Suppressor macrophage treated with lipopolysaccharide for 1 hour (primary cell): ENCODE results near the gene POLR1H.
"Not testable (repeated sequence)": the region's sequence is repeated elsewhere in the genome, so short reads cannot be mapped to it uniquely, and the experiment has no call there.

Source experiments
- DNase-seq, 3 donors: peaks; one replicate each; pipeline ENCODE4 v3.0.0-alpha.2; 2020 to 2022

The POLR1H gene, protein sequence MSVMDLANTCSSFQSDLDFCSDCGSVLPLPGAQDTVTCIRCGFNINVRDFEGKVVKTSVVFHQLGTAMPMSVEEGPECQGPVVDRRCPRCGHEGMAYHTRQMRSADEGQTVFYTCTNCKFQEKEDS

DNA sequence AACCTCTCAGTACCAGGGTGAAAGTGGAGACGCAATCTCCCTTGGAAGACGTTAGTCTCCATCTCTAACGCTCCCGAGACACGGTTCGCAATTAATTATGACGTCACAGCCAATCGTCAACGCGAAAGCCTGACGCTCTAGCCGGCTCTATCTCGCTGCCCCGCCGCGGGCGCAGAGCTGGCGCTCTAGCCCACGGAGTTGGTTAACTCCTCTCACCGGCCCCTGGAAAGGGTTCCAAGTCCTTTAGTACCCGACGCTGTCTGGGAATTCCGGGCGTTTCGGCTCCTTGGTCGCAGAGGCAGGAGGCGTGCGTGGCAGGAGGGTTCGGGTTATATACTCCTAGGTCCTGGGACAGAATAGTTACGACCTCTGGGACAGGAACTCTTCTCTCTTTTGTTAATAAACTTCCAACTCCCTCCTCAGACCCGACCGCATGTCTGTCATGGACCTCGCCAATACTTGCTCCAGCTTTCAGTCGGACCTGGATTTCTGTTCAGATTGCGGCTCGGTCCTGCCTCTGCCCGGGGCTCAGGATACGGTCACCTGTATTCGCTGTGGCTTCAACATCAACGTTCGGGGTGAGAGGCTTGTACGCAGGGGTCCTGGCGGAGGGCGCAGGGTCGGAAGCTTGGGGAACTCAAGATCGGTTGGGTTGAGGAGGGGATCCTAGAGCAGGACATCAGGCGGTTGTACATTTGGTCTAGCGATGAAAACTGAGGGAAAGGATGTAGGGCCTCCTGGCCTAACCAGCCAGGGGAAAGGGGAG is at the start of gene POLR1H:
TSS of gene POLR1H (plus strand) at position 174 of the 766 bp plus-strand sequence. CDS start at position 434, 260 bp downstream.
- peak; percentile 97 to 99 (median 98) for DNase-seq

DNA sequence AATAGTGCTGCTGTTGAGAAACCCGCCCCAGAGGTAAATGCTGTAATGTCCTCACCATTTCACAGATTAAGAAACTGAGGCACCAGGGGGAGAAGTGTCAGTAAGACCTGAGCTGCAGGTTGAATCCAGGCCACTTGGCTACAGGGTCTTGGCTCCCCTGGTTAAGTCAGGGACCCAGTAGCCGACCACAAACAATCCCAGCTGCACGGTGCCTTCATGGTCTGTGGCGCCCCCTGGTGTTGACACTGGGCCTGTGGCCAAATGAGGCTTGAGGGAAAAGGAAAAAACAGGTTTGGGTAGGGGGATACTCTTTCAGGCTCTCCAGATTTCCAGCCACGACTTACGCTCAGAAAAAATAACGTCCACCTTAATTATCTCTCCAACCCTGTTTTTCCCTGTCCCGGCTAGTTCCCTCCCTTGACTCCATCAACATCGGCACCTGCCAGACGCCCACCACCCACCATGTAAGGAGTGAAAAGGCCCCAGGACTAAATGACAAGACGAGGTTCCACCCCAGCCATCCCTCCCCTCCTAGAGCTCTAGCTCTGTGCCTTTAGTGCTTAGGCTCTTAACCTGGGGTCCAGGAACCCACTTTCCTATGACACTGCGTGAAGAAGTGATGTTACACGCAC is 47.7 kb upstream of the POLR1H start:
- DNase-seq, result peak in 2 of 3 donors; percentile 17 to 23

DNA sequence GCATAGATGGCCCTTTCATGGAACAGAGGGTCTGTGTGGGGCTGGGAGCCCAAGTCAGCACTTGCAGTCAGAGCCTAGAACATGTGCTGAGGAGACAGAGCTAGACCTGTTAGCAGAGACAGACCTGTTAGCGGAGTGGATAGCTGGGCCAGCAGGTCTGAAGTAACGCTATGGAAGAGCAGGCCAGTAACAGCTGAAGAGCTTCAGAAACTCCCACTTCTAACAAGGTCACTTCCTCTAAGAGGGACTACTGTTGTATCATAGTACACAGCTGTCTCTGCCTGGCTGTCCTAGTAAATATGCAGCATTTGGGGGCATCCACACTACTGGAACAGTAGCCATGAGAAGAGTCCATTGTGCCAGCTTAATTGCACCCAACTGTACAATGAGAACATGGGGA is 41.2 kb upstream of the POLR1H start:
- DNase-seq, result no peak

DNA sequence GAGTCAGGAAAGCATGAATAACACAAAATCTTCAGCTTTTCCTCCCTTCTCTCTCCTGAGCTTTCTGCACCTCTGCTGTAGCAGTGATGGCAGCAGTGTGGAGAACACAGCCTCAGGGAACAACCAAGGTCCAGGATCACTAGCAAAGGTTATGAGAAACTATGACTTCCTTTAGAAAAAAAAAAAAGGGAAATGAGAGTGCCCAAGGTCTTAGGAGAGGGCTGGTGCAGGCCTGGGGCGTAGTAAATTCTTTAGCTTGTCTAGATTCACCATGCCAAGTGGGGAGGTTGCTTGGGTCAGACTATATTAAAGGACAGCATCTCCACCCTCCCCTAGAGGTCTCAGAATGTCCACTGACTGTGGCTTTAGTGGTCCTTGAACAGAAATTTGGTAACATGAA is 40.4 kb upstream of the POLR1H start:
- peak in 2 of 3 donors; percentile 12 to 28 for DNase-seq

DNA sequence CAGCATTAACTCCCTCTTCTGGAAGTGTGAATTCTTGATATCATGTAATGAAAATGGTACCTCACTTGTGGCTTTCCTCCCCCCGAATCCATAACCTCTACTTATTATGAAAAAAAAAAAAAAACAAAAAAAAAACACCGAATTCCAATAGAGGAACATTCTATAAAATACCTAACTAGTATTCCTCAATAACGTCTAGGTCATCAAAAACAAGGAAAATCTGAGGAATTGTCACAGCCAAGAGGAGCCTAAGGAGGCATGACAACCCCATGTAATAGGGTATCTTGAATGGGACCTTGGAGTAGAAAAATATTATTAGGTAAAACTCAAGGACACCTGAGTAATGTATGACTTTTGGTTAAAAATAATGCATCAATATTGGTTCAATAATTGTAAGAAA is 38.9 kb upstream of the POLR1H start:
- DNase-seq, result no peak

DNA sequence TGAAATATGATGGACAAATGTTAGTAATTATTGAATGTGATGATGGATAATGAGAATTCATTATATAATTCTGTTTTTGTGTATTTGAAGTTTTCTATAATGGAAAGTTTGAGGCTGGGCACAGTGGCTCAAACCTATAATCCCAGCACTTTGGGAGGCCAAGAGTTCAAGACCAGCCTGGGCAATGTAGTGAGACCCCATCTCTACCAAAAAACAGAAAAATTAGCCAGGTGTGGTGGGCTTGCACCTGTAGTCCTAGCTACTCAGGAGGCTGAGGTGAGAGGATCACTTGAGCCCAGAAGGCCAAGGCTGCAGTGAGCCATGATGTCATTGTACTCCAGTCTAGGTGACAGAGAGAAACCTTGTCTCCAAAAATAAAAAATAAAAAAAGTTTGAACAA is 38.4 kb upstream of the POLR1H start:
- DNase-seq, result not testable (repeated sequence)

DNA sequence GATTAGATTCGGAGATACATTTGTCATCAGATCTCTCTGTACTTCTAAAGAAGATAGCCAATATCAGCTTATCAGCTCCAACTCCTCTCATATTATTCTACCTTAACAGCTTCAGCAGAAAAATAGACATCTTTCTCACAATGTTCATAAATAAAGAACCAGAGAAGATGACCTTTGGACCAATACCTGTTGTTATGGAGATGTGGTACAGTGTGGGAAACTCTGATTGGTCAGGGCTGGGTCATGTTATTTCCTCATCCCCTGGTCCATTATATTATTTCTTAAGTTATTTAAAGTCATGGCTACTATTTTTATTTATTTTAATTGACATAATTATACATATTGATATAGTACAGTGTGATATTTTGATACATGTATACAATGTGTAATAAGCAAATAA is 35.9 kb upstream of the POLR1H start:
- DNase-seq, result no peak

DNA sequence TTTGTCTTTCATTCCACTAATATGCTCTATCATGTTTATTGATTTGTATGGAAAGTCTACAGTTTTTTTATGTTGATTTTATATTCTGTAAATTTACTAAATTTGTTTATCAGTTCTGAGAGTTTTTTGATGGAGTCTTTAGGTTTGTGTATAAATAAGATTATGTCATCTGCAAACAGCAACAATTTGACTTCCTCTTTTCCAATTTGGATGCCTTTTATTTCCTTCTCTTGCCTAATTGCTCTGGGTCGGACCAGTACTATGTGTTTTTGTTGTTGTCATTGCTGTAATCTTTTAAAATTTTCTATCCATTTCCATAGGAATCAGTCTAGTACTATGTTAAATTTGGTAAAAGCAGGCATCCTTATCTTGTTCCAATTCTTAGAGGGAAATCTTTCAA is 31.5 kb upstream of the POLR1H start:
- DNase-seq, result peak; percentile 16 to 46 (median 40)

DNA sequence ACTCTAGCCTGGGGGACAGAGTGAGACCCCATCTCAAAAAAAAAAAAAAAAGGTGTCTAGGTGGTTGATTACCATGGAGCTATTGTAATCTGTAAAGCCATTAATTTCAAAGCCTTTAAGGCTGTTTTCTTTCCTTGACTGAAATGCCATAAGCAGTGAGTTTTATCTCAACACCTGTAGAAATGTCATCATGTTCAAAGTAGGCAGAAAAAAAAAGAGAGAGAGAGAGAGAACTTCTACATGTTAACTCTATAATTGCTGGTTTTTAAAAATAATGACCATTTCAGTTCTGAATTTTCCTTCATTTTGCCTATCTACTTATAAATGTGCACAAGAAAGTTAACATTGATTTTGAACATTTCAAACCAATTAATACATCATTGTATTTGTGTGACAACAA is 29.7 kb upstream of the POLR1H start:
- DNase-seq, result no peak

DNA sequence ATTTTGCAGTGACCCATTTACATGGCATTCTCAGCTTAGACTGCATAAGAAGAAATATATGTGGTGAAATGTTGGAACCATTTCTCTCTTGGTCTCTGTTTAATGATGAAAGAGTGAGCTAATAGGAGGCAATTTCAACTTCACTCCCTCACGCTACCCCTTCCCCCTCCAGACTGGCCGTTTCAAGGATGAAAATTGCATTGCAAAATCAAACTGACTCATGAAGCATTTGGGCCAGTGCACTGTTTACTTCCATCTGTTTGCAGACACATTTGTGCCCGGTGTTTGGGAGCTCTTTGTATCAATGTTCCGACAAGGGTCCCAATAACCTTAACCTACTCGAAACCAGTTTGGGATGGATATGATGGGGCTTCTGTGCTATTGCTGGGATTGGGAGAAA is 27.6 kb upstream of the POLR1H start:
- DNase-seq, result peak; percentile 65 to 87 (median 79)

DNA sequence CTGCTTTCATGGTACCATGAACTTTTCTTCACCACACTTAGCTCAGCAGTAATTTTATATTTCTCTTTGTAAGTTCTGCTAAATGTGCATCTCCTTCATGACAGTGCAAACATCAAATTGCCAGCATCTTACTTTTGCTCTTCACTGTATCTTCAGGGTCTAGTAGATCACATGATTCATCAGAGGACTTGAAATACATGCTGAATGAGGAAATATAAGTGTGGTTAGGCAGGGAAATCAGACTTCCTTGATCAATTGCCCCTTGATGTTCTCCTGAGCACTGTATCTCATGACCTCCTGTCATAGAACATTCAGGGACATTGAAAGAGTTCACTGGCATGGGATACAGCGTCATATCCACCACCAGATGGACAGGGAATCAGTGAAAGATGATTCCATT is 25.3 kb upstream of the POLR1H start:
- DNase-seq, result peak in 1 of 3 donors; percentile 18

DNA sequence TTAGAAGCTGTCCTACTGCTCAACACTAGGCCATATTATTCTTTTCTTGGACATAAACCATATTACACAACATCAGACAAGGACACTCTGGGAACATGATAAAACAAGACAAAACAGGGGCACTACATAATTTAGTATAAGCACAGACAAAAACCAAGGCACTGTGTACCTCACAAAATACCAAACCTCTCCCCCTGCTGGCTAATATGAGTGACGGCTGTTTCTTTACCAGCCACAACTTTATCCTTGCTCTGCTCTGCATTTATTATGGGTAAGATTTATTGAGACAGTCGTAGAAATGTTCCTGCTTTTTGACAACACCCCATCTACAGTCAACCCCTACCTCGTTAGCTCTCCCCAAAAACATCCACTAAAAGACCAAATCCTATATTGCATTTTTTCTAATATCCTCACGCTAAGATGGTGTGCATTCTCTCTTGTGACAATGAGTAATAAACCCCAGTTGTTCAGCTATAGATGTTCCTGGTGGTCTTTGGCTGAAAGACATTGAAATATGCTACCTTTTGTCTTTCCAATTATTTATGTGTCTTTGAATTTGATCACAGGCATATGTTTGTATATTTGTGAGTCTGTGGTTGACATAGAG is 23.8 kb upstream of the POLR1H start:
- peak; percentile 36 to 56 (median 45) for DNase-seq

DNA sequence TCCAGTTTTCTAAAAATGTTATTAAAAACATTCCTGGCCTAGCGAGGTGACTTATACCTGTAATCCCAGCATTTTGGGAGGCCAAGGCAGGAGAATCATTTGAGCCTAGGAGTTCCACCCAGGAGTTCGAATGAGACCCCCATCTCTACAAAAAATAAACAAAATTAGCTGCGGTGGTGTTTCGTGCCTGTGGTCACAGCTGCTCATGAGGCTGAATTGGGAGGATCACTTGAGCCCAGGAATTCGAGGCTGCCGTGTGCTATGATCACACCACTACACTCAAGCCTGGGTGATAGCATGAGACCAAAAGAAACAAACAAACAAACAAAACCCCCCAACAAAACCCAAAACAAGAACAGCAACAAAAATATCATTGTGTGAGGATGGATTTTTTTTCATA is 19.8 kb upstream of the POLR1H start:
- no peak for DNase-seq

DNA sequence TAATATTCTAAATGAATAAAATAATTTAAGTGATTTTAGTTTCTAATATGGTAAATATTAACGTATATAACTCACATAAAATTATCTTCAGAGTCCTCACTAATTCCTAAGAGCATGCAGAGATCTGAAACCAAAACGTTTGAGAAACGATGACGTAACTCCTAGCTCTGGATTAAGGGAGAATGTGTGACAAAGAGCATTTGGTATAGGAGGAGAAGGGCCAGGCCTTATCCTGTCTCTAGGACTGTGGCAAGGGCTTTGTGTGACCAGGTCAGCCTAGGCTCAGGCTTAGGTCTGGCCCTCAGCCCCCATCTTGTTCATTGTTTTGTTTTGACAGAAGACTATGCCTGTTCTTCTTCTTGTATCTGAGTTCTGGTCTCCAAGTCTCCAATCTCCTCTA is 19.2 kb upstream of the POLR1H start:
- DNase-seq, result peak in 1 of 3 donors; percentile 29

DNA sequence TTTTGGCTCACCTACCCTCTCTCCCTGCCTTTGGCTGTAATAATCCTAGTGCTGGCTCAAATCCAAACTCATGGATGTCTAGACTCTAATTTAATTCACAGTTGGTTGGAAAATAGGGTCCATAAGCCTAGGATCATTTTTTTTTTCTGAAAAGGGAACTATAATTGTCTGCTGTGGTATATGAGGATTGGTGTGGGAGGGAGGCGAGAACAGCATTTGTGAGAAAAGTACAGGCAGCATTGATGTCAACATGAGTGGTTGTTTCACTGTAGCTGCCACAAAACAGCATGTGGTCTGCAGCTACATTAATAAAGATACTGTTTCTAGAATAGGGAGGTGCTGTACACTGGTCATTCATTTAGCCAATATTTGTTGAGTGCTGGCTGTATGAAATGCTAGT is 18.6 kb upstream of the POLR1H start:
- peak; percentile 66 to 73 (median 71) for DNase-seq

DNA sequence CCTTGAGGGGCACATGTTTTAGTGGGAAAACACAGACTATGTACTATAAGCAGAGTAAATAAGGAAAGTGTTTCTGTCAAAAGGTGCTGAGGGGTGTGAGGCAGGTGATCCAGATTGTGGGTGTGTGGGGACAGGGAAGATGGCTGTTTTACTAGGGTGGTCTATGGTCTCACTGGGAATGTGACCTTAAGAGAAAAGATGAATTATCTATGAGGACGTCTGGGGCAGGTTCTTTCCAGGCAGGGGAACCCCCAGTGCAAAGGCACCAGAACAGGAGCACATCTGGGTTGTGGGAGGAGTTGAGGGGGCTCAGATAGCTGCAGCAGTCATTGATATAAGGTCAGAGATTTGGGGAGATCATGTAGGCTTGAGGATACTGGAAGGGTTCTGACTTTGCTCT is 18.2 kb upstream of the POLR1H start:
- DNase-seq, result no peak

DNA sequence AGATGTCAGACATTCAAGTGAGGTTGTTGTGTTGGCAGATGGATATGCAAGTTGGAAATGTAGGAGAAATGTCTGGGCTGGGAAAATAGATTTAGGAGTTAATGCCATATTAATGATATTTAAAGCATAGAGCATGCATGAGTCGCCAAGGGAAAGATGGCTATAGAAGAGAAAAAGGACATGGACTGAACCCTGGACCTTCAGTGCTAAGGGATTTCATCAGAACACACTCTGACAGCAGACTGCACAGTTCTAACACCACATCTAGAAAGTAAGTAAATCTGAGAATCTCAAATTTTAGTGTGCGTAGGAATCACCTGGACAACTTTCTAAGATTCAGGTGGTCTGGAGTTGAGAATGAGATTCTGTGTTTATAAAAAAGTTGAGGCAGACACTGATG is 17.3 kb upstream of the POLR1H start:
- no peak for DNase-seq

DNA sequence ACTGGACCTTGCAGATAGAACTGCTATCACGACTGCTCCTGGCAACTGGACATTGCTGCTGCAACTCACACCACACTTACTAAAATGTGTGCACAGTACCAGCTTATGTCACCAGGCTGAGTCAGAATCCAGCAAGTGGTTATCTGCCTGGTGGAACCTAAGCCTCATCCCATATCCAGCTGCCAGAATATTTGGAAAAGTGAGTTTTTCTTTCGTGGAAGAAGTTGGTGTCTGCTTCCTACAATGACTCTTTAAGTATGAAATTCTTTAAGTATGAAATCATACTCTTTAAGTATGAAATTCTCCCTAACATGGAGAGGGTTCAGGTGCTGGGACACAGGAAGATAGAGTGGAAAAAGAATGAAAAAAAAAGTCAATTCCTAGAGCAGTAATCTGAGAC is 16.4 kb upstream of the POLR1H start:
- DNase-seq, result no peak

DNA sequence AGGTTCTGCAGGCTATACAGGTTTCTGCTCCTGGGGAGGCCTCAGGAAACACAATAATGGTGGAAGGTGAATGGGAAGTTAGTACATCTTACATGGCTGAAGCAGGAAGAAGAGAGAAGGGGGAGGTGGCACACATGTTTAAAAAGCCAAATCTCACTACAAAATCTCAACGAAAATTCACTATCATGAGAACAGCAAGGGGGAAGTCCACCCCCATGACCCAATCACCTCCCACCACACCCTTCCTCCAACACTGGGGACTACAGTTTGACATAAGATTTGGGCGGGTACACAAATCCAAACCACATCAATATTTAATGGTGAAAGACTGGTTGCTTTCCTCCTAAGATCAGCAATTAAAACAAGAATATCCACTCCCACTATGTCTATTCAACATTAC is 13.8 kb upstream of the POLR1H start:
- peak; percentile 60 to 73 (median 67) for DNase-seq

DNA sequence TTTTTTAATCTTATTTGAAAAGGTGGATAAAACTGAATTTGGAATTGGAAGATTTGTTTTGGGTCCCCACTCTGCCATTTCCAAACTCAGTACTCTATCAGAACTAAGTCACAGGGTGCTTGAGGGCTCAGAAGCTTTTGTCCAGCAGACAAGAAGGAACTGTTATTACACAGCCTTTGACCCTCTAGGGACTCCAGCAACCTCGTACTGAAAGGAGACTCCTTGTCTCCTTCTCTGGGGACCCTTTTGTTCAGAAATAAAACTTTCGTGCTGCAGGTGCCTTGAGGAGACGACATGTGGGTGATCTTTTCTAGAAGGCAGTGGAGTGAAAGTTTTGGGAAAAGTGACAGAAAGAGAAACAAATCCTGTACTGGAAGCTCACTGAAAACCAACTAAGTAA is 7.4 kb upstream of the POLR1H start:
- no peak for DNase-seq

DNA sequence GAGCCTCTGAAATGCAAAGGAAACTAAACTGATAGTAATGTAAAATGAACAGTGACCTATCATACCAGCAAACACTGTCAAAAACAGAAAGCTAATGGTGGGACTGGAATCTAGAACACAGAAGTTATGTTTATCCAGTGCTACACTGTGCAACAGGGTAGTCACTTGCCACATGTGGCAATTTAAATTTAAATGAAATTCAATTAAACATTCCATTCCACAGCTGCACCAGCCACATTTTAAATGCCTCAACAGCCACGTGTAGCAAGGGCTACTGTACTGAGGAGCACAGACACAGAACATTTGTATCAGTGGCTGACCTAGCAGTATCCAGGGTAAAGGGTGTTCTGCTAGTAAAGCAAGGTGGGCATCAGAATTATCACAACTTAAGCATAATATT is 5.6 kb upstream of the POLR1H start:
- no peak for DNase-seq

DNA sequence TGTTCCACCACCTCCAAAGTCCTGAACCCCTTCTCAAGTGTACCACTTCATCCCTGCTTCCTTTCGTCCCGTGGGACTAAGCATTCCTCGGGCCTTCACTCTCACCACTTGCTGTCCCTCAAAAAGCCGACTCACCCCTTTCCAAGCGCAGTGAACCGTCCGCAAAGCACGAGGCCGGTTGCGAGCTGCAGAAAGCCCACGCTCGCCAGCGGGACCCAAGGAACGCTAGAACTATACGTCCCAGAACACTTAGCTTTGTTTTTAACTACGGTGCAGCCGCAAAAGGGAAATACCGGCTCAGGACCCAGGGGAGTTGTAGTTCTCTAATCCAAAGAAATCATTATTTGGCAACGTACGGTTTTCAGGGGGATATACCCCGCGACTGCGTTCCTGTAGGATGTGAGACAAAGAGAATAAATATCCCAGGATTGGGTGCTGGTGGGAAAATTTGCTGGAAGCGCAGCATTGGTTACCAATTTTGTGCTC is 416 bp upstream of the POLR1H start:
- peak; percentile 59 to 72 (median 59) for DNase-seq

DNA sequence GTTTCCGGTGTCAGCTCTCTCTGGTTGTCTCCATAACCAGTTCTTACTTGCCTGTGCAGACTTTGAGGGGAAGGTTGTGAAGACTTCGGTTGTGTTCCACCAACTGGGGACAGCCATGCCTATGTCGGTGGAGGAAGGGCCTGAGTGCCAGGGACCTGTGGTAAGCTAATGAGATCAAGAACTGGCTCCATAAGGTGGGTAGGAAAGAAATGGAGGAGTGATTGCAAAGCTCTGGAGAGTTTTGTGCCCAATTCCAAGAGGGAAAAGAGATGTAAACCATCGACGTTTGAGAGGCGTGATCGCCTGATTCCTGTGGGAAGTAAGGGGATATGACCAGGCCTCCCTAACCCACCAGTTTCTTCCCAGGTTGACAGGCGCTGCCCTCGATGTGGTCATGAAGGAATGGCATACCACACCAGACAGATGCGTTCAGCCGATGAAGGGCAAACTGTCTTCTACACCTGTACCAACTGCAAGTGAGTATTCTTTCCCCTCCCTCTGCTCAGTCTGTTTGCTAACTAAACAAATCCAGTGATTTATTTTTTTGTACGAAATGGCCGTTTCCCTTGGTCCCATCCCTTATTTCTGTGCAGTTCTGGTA is 893 bp downstream of the POLR1H start:
- no peak for DNase-seq
